CD4-positive, alpha-beta T cell treated with Interleukin-4 for 4 hours (primary cell): ENCODE results near the gene URM1.
A peak's percentile ranks its signal among the peaks of the same experiment; 100 is the strongest.

Experiments used
- DNase-seq: peaks from one replicate; pipeline ENCODE4 v3.0.0-alpha.2; 2020

URM1 gene

DNA sequence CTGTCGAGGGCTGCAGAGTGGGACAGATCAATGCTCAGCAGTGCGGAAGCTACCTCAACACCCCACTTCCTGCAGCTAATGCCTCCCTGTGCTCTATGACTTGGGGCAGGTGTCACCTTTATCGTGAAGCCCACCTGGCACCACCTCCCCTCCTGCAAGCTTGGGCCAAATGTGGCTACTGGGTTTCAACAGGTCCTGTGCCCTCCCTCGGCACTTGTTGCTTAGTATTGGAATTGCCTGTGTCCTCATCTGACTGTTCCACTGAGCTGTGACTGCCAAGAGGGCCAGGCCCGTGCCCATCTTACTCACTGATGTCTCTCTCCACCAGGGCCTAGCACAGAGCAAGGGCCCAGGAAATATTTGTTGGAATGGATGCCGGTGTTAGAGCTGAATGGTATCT, 21.4 kb upstream of the URM1 start:
- DNase-seq, result no peak

DNA sequence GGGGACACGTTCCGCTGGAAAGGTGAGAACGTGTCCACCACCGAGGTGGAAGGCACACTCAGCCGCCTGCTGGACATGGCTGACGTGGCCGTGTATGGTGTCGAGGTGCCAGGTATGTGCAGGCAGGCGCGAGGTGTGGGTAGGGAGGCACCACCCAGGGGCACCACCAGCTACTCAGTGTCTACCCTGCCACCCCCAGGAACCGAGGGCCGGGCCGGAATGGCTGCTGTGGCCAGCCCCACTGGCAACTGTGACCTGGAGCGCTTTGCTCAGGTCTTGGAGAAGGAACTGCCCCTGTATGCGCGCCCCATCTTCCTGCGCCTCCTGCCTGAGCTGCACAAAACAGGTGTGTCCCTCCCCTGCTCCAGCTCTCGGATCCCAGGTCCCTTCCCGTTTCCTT, 15.7 kb upstream of the URM1 start:
- DNase-seq, result no peak

DNA sequence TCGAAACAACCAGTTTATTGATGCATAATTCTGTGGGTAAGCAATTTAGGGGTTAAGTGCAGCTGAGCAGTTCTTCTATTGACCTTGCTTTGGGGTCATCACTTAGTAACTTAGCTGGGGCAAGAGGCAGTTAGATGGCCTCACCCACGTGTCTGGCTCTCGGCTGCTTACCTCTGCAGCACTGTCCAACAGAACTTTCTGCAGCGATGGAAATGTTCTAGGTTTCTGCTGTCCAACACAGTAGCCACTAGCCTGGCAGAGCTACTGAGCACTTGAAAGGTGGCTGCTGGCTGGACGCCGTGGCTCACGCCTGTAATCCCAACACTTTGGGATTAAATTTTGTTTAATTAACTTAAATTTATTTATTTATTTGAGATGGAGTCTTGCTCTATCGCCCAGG, 13.1 kb upstream of the URM1 start:
- no peak for DNase-seq

DNA sequence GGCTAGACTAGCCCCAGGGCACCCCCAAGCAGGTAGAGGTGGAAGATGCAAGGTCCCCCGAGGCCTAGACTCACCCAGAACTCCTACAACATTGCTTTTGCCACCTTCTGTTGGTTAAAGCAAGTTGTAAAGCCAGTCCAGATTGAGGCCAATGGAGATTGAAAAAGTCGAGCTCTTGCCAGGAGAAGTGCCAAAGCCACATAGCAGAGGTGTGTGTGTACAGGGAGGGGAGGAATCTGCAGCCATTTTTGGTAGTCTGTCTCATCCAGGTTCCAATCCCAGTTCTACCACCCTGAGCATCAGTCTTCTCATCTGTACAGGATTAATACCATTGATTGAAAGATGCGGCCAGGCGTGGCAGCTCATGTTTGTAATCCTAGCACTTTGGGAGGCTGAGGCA, 12.3 kb upstream of the URM1 start:
- no peak for DNase-seq

DNA sequence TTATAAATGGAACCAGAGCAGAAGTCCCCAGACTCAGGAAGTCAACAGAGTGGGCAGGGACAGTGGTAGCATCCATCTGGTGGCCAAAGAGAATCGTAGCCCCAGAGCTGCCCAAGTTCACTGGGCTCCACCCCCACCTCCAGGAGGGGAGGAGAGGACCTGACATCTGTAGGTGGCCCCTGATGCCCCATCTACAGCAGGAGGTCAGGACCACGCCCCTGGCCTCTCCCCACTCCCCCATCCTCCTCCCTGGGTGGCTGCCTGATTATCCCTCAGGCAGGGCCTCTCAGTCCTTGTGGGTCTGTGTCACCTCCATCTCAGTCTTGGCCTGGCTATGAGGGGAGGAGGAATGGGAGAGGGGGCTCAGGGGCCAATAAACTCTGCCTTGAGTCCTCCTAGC, 10.3 kb upstream of the URM1 start:
- no peak for DNase-seq

DNA sequence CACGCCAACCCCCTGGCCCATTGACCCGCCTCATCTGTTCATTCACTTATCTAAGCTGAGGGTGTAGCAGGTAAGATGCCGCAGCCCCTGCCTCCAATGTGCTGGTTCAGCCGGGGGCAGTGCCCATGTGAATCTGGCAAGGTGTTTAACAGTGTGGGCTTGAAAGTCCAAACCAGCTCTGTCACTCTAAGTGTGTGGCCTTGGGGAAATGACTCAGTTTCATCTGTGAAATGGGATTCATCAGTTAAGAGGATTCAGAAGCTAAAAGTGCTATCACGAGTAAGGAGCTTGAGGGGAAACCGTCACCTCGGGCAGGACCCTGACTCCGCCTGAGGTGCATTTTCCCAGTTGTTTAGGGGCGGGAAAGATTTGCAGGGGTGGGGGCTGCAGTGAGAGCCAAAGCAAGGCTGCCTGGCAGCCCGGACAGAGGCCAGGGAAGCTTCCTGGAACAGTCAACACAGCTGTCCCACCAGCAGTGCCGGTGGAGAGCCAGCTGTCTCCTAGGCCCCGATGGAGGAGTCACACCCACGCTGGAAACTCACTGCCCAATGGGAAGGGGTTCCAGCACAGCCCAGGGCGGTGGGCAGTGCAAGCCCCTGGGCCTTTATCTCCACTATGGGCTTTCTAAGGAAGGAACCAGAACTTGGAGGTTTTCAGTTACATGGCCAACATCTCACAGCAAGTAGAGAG, 9.7 kb upstream of the URM1 start:
- DNase-seq, result no peak

DNA sequence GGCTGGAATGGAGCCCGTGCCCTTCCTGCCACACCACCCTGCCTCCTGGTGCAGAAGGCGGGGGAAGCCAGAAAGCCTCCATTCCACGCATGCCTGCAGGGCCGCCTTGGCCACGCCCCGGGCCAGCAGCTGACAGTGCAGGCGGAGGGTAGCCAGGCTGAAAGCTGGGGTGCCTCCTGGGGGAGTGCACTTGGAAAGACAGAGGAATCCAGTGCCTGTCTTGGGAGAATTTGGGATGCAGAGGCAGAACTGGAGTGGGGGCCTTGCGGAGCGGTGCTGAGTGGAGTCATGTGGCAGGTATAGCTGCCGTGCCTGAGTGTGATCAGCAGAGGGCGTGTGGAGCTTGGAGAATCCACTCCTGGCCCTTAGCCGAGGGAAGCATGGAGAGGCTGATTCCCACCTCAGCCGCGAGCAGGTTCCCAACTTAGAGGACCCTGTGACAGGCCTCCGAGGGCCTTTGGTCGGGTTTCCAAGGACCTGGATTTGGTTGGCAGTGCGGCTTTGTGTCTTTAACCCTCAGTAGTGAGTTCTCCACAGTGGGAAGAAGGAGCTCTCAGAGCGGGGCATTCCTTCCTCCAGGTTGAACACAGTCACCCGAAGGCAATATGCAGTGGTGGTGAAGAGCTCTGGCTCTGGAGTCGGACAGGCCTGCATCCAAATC, 9.1 kb upstream of the URM1 start:
- DNase-seq, result peak; percentile 66

DNA sequence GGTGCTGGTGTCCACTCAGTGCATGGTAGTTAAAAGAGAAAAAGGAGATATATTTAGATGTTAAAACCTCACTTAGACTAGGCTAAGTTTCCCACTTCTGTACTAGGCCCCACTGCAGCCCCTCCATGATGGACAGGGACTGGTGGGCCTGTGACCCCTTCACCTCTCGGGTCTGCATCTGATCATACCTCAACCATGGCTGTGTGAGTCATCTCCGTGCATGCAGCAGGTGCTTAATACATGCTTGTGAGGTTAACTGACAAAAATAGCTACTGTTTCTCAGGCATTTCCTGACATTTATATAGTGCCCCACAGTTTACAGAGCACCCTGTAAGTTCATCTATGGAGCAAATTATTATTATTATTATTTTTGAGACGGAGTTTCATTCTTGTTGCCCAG, 8.4 kb upstream of the URM1 start:
- DNase-seq, result no peak

DNA sequence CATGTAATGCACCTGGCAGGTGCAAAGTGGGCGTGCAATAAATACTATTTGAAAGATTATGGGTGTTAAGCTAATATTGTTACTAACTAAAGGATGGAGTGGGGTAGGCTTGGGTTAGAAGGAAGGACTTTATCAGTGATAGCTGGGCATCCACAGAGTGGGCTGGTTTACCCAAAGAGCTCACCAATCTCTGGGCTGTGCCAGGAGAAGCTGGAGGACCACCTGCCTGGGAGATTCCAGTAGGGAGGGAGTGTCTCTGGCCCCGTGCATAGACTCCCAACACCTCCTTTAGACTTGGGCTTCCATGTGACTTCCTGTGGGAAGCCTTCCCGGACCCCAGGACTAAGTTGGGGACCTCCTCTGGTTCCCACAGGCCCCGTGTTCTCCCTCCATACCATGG, 5.6 kb upstream of the URM1 start:
- DNase-seq, result no peak

DNA sequence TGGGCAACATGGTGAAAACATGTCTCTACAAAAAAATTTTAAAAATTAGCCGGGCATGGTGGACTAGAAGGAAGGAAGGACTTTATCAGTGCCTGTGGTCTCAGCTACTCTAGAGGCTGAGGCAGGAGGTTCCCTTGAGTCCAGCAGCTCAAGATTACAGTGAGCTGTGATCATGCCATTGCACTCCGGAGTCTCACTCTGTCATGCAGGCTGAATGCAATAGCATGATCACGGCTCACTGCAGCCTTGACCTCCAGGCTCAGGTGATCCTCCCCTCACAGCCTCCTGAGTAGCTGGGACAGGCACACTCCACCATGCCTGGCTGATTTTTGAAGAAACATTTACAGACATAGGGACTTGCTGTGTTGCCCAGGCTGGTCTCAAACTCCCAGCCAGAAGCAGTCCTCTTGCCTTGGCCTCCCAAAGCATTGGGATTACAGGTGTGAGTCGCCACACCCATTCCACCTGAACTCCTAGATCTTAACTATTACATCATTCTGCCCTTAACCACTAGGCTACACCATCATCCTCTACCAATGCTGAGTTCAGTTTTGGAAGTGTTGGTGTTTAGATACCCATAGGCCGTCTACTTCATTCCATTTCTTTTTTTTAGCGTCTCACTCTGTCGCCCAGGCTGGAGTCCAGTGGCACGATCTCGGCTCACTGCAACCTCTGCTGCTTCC, 2.0 kb upstream of the URM1 start:
- DNase-seq, result no peak

DNA sequence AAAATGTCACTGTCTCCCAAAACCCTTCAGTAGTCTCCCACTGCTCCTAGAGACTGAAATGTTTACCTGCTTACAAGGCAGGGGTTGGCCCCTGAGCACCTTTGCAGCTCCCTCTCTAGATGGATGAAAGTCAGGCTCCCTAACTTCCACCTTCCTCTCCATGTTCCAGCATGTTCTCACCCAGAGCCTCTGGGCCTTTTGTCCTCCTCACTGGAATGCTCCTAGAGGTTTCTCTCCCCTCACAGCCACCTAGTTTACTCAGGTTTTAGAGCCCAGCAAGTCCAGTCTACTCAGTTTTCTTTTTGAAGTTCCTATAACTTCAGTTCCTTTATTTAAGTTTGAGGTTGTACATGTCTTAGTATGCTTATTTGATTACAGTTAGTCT, 815 bp upstream of the URM1 start:
- no peak for DNase-seq

DNA sequence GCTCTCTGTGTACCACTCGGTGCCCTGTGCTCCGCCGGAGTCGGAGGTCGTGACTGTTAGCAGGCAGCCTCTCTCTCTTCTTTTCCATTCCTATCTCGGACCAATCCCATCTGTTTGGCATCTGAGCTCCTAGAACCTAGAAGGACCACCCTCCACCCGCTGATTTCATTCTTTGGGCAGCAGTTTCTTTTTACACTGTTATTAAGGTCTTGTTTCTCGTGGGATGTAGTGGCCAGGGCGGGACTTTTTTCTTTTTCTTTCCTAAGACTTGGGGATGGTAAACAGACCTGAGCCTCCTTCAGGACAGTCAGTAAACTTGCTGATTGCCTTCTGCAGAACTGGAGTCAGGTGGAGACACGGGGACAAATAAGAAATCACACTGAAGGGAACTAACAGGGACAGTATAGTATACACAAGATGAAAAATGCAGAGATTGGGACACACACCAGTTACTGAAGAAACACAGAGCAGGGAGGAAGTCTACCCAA, 500 bp downstream of the URM1 start:
- no peak for DNase-seq

DNA sequence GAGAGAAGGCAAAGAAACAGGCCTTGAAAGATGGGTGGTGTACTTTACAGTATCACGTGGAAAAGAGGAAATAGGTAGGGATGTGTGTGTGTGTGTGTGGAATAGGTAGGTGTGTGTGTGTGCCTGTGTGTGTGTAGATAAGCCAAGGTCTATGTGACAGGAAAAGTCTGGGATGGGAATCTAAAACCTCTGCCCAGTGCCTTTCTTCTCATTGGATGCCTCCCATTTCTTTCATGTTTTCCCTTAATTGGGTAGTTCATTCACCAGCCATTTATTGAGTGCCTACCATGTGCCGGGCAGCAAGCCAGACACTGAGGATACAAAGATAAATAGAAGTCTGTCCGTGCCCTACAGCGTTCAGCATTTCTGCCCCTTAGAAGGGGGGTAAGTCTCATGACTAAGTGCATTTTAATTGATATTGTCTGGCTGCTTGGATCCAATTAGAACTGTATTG, 1.0 kb downstream of the URM1 start:
- DNase-seq, result no peak

DNA sequence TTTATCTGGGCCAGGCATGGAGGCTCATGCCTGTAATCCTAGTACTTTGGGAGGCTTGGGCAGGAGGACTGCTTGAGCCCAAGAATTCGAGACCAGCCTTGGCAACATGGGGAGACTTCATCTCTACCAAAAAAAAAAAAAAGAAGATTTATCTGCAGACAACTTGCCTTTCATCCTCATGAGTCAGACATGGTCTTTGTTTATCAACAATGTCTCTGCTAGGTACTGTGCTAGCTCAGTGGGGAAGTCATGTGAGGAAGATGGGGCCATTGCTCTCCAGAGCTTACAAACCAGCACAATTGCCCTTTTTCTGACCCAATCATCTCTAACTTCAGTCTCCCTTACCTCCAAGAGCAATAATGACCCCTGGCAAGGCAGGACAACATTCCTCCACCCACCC, 1.6 kb downstream of the URM1 start:
- no peak for DNase-seq

DNA sequence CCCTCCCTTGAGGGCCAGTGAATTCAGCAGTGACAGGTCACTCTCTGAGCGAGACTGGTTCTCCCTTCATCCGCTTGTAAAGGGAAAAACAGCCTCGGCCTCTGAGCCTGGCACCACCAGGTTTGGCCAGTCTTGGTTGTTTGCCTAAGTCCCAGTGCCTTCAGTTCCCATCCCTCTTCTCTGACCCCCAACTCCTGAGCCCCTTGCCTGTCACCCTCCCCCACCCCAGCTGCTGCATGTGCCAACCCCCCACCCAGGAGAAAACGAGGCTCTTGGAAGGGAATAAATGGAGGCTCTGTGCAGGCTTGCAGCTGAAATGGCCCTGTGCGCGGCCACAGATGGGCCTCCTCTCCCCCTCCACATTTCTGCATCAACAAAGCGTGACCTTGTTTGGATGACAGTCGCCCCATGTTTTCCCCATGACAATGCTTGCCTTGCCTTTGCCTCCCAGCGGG, 3.1 kb downstream of the URM1 start:
- no peak for DNase-seq

DNA sequence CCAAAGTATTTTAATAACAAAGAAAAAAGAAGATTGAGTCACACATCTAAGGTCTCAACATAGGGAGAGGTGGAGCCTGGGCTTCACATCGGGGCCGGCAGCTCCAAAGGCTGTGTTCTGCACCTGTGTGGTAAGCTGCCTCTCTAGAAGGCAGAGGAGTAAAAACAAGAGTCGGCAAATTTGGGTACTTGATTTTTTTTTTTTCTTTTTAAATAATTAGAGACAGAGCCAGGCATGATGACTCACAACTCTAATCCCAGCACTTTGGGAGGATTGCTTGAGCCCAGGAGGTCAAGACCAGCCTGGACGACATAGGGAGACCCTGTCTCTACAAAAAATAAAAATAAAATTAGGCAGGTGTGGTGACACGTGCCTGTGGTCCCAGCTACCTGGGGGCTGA, 4.7 kb downstream of the URM1 start:
- no peak for DNase-seq

DNA sequence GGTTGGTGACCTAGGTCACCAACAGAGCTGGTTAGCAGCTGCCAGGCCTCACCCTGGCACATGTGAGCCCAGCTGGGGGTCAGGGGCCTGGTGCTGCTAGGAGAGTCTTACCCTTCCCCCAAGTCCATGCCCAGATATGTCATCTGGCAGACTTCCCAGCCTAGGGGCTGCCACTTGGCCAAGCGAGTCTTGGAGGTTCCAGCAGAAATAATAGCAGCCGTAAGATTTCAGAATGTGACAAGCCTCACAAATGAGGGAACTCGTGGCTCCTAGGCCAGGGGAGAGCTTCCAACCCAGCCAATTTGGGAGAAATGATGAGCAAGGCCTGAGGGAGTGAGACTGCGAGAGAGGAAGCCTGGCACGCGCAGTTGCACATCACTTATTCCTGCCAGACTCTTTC, 11.1 kb downstream of the URM1 start:
- DNase-seq, result no peak

DNA sequence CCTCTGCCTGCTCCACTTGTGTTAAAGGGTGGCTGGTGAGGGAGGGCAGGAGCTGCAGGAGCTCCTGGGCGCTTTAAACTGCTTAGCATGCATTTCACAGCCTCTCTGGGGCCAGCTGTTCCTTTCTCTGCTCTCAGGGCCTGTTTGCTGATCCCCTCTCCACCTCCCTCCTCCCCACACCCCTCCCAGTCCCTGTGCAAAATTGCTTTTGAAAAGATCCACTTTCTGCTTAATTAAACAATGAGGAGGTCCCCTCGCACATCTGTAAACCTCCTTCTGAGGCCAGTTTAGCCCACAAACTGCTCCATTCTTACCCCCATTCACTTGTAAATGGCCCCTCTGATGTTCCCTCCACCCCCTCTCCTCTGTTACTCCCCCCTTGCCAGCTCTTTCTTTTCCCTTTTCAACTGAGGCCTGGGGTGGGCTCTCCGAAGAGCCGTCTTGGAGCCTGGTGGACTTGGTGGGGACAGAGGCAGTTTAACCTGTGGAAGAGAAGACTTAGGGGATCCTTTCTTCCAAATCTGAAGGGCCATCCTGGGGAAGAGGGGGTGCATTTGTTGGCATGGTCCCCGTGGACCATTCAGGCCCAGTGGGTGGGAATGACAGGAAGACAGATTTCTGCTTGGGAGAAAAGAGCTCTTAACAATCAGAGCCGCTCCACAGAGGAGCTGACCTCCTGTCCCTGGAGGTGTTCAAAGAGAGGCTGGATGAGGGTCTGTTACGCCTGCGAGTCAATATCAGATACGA, 12.0 kb downstream of the URM1 start:
- DNase-seq, result no peak

DNA sequence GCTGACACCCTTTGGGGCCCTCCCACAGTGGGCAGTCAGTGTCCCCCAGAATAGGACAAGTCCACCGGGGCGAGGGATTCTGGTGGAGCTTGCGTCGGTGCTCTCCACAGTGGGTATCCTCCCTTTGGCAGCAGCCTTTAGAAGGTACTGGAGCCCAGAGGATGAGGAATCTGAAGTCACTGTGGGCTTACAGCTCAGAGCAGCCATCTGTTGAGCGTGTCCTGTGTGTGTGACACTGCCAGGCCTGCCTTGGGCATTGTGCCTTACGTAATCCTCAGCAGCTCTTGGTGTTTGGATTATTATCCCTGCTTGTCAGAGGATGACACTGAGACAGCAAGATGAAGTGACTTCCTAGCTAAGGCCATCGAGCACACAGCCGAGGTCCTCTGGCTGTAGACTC, 12.6 kb downstream of the URM1 start:
- DNase-seq, result no peak

DNA sequence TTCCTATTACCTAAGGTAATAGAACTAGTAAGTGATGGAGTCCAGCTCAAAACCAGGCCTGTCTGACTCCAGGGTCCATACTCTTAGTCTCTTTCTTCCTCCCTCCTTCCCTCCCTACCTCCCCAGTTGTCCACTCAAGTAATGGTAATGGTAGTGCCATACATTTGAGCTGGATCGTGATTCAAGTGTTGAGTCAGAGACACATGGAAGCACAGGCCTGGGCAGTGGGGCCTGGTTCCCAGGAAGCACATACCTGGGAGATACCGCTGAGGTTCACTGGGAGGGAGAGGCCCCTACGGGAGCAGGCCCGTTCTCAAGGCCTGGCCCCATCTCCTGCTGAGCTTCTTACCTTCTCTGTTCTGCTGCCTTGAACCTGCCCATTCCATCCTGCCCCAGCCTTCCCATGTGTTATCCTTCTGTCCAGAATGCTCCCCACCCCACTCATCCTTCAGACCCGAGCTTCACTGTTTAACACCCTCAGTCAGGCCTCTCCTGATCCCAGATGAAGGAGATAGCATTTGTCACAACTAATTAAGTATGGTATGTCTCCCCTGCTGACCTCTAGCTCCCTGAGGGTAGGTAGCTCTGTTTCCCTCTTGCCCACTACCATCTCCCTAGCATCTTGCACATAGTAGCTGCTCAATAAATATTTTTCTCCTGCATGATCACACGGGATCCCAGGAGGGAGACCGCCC, 13.8 kb downstream of the URM1 start:
- DNase-seq, result no peak

DNA sequence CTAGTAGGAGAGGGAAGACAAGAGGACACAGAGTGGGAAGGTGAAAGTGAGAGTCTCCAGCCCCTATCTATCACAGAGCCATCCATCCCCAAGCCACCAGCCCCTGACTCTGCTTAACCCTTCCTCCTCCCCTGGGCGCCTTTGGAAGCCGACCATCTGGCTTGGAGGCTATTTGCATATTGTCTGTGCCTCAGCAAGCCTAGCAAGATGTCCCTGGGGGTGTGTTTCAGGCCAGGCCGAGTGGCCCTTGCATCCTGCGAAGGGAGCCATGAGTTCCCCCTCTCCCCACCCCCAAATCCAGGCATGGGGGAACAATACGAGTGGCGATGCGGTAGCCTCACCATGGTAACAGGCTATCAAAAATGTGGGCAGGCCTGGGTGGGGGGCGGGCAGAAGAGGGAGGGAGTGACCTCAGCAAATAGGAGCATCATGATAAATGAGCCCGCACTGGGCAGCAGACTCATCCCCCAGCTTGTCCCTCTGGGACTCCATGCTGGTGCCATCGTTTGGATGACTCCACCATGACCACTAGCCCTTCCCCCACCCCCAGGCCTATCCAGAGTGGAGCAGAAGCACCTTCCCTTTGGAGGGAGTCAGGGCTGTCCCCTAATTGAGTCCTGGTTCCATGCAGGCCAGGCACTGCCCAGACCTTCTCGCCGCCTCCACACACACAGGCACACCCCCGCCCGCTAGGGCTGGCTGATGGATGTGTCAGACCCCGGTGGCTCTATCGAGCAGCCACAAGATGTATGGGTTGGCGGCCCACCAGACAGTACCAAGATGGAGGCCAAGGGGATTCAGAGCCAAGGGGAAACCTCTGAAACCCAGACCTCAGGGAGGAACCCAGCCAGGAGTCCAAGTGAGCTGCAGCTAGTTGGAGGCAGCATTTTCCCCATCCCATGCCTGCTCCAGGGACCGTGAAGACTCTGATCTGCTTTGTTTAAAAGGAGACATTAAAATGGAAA, 14.6 kb downstream of the URM1 start:
- DNase-seq, result no peak

DNA sequence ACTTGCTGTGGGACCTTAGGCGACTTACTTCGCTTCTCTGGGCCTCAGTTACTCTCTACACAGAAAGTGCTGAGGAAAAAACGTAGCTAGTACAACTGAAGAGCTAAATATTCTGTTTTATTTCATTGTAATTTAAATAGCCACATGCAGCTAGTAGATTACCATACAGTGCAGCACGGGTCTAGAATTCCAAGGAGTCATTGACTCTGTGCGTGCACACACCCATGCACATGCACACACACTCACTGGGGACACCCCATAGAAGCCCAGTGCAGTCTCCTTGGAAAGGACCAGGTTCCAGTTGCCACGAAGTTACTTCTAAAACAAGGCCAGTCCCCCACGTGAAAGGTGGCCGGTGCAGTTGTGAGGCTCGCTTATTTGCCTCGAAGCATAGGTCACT, 17.0 kb downstream of the URM1 start:
- DNase-seq, result no peak
